Right cardiac atrium (tissue), 5 donors: Measurements from ENCODE around the gene CACTIN. TPM values are rescaled to one million over a fixed set of nuclear protein-coding genes. Genes with fewer than 3 reads are reported as not detected.
A peak's percentile ranks its signal among the peaks of the same experiment; 100 is the strongest.

Source experiments
- ATAC-seq, 2 donors: fragments of 200-7000 bp; cut with Tn5 transposase; one replicate each; pipeline versions ENCODE4 v1.8.0 to v1.9.1; 2020; ENCODE audit warnings: moderate library complexity in 2 of 2, mild to moderate bottlenecking in 1 of 2
- DNase-seq, 3 donors: peaks; one replicate each; pipeline ENCODE4 v3.0.0-alpha.2; 2020
- H3K27ac ChIP-seq: one replicate; pipeline ENCODE4 v1.5.1; 2013; ENCODE audit warnings: mild to moderate bottlenecking, low read length, control low read depth, moderate library complexity
- H3K27me3 ChIP-seq: one replicate; pipeline ENCODE4 v1.6.1; 2013; ENCODE audit not compliant: control insufficient read depth, insufficient read depth
- H3K4me1 ChIP-seq: one replicate; pipeline ENCODE4 v1.6.1; 2013; ENCODE audit warnings: low read length; ENCODE audit not compliant: control insufficient read depth, insufficient read depth
- H3K4me3 ChIP-seq: one replicate; pipeline ENCODE4 v1.5.1; 2013; ENCODE audit warnings: low read length, control low read depth
- H3K9me3 ChIP-seq: one replicate; pipeline ENCODE4 v1.6.1; 2013; ENCODE audit warnings: low read length; ENCODE audit not compliant: control insufficient read depth
- WGBS: extraction: QIAGEN DNeasy Blood & Tissue Kit; methylation state at CpG from one replicate; pipeline ENCODE4 v1.1.7; 2013; 5-methylcytosine and 5-hydroxymethylcytosine counted together
- intact Hi-C, 4 donors: fragments of 100-400 bp; cut with DNase I; formaldehyde crosslinking; loops; one replicate each; pipeline versions ENCODE4 v1.11.0 to v1.14.0; 2022 to 2023
- polyA plus RNA-seq: library from polyadenylated mRNA; stranded (reverse); fragments of 200-250 nt; gene quantifications from one replicate; pipeline ENCODE4 v1.2.3, GENCODE V29; 2013
- total RNA-seq, 4 donors: library from RNA; stranded (reverse); fragmentation: NEBNext Ultra II Directional; extraction: Animal tissue kit (Norgen Biotek cat#: 25700); gene quantifications; one replicate each; pipeline ENCODE4 v1.2.1, GENCODE V29; 2021
- donor health status: healthy with polysubstance abuse.
- donor health status: DM: no; HTN: yes; CAD: no.
- donor health status: DM: no; HTN: no; CAD: no.
- donor health status: DM: no; HTN: yes; CAD: no; lungs with severe emphysema.
- donor health status: DM: yes; HTN: yes; CAD: no.

Gene CACTIN
- total and polyA plus RNA-seq, 5 donors: 13.5 to 17.8 (median 14.4) TPM

- peak; percentile 50 to 81 for ATAC-seq
- Histone ChIP-seq H3K4me1 (peaks cover 3% of the 10 kb centered on the region), H3K4me3 (peak overlapping the region; percentile 71), H3K27me3 (no peaks in the 10 kb centered on the region), H3K9me3 (no peaks in the 10 kb centered on the region), H3K27ac (peak overlapping the region; percentile 60)
- intact Hi-C loops: no loop called here
- 20% methylated on average over 22 of the region's 22 CpGs for WGBS
- peak; percentile 74 to 88 (median 88) for DNase-seq
Observed at GRCh38 chr19:3607303-3608078, 19.1 kb downstream of the CACTIN start.

GRCh38 chr19:3606690-3607289 is 19.8 kb downstream of the CACTIN start, which contains the start of gene TBXA2R:
Gene TBXA2R, minus strand, starts transcription at chr19:3606875. Its CDS starts 6,241 bp downstream, at chr19:3600634.
- intact Hi-C loops: no loop called here
- H3K27me3 ChIP-seq: no peaks in the 10 kb centered on the region
- H3K4me1 ChIP-seq: peaks cover 3% of the 10 kb centered on the region
- no peaks in the 10 kb centered on the region for H3K9me3 ChIP-seq
- 2% methylated on average over 46 of the region's 46 CpGs for WGBS
- peak within 1 kb of the TSS; percentile 71 for H3K4me3 ChIP-seq
- DNase-seq (peak; percentile 83 to 95 (median 94)), ATAC-seq (peak; percentile 69 to 76)
- peak within 1 kb of the TSS; percentile 60 for H3K27ac ChIP-seq

- Histone ChIP-seq H3K9me3 (no peaks in the 10 kb centered on the region), H3K4me1 (peaks cover 3% of the 10 kb centered on the region), H3K4me3 (peak overlapping the region; percentile 71), H3K27me3 (no peaks in the 10 kb centered on the region), H3K27ac (peak overlapping the region; percentile 2)
- ATAC-seq (peak; percentile 7 to 8), DNase-seq (peak in 2 of 3 donors; percentile 77 to 78)
- intact Hi-C loops: no loop called here
- 10% methylated on average over 35 of the region's 35 CpGs for WGBS
Observed at GRCh38 chr19:3606174-3606689, 20.4 kb downstream of the CACTIN start.

- WGBS: 39% methylated on average over 5 of the region's 5 CpGs
- H3K4me1 ChIP-seq: peaks cover 3% of the 10 kb centered on the region
Observed at GRCh38 chr19:3605770-3606169, 20.8 kb downstream of the CACTIN start.

GRCh38 chr19:3605361-3605760 is 21.2 kb downstream of the CACTIN start:
- H3K4me1 ChIP-seq: peaks cover 3% of the 10 kb centered on the region

More at GRCh38 chr19:3605770-3606169, 20.8 kb downstream of the CACTIN start:
- peak overlapping the region; percentile 71 for H3K4me3 ChIP-seq
- H3K27me3 ChIP-seq: no peaks in the 10 kb centered on the region
- H3K27ac ChIP-seq: peak overlapping the region; percentile 2
- intact Hi-C loops: no loop called here
- no peaks in the 10 kb centered on the region for H3K9me3 ChIP-seq
- ATAC-seq (no peak), DNase-seq (no peak)

GRCh38 chr19:3604987-3605343 is 21.6 kb downstream of the CACTIN start:
- DNase-seq (peak in 1 of 3 donors; percentile 50), ATAC-seq (no peak)
- Histone ChIP-seq H3K27ac (no peak overlapping the region), H3K9me3 (no peaks in the 10 kb centered on the region), H3K4me3 (peak overlapping the region; percentile 1), H3K4me1 (peaks cover 3% of the 10 kb centered on the region), H3K27me3 (no peaks in the 10 kb centered on the region)
- intact Hi-C loops: no loop called here
- 47% methylated on average over 11 of the region's 11 CpGs for WGBS

More at GRCh38 chr19:3605361-3605760, 21.2 kb downstream of the CACTIN start:
- WGBS: 56% methylated on average over 3 of the region's 3 CpGs
- Histone ChIP-seq H3K9me3 (no peaks in the 10 kb centered on the region), H3K27me3 (no peaks in the 10 kb centered on the region), H3K4me3 (peak overlapping the region; percentile 1), H3K27ac (no peak overlapping the region)
- DNase-seq (no peak), ATAC-seq (no peak)
- intact Hi-C loops: no loop called here

GRCh38 chr19:3604227-3604986 is 22.2 kb downstream of the CACTIN start:
- peak in 1 of 3 donors; percentile 33 for DNase-seq
- no peaks in the 10 kb centered on the region for H3K27me3 ChIP-seq
- ATAC-seq: no peak
- H3K9me3 ChIP-seq: no peaks in the 10 kb centered on the region
- peaks cover 3% of the 10 kb centered on the region for H3K4me1 ChIP-seq
- no peak overlapping the region for H3K27ac ChIP-seq
- intact Hi-C loops: no loop called here
- H3K4me3 ChIP-seq: no peak overlapping the region
- WGBS: 75% methylated on average over 27 of the region's 27 CpGs

- H3K4me3 ChIP-seq: no peak overlapping the region
- 64% methylated on average over 23 of the region's 23 CpGs for WGBS
- ATAC-seq: no peak
- H3K4me1 ChIP-seq: peaks cover 3% of the 10 kb centered on the region
- peak in 1 of 3 donors; percentile 53 for DNase-seq
- H3K27me3 ChIP-seq: no peaks in the 10 kb centered on the region
- intact Hi-C loops: no loop called here
- H3K27ac ChIP-seq: no peak overlapping the region
- H3K9me3 ChIP-seq: no peaks in the 10 kb centered on the region
Observed at GRCh38 chr19:3603121-3603811, 23.3 kb downstream of the CACTIN start.

GRCh38 chr19:3601021-3601420 is 25.6 kb downstream of the CACTIN start:
- Histone ChIP-seq H3K27me3 (no peaks in the 10 kb centered on the region), H3K9me3 (no peaks in the 10 kb centered on the region), H3K4me1 (no peaks in the 10 kb centered on the region), H3K27ac (no peak overlapping the region), H3K4me3 (no peak overlapping the region)
- ATAC-seq: no peak
- WGBS: 78% methylated on average over 12 of the region's 12 CpGs
- intact Hi-C loops: no loop called here
- no peak for DNase-seq

GRCh38 chr19:3599776-3600187 is 26.8 kb downstream of the CACTIN start:
- no peaks in the 10 kb centered on the region for H3K9me3 ChIP-seq
- intact Hi-C loops: no loop called here
- WGBS: 90% methylated on average over 28 of the region's 28 CpGs
- DNase-seq: peak in 1 of 3 donors; percentile 53
- peak in 1 of 2 donors; percentile 13 for ATAC-seq
- H3K4me3 ChIP-seq: no peak overlapping the region
- H3K27ac ChIP-seq: no peak overlapping the region
- H3K4me1 ChIP-seq: no peaks in the 10 kb centered on the region
- H3K27me3 ChIP-seq: no peaks in the 10 kb centered on the region
